ENCODE measurements around the gene CBL.

The CBL gene

GRCh38 chr11:119297938-119298337, 91.8 kb downstream of the CBL start:
- Histone ChIP-seq H3K9me3 (no peaks in the 10 kb centered on the region), H3K36me3 (peaks cover 30% of the 10 kb centered on the region), H3K4me1 (peaks cover 6% of the 10 kb centered on the region; the same call in 1 of the 2 replicates), H3K27me3 (no peaks in the 10 kb centered on the region), H3K4me3 (ENCODE audit: low read depth, low read length) (no peak overlapping the region)
- TF ChIP-seq, protein P1, sequence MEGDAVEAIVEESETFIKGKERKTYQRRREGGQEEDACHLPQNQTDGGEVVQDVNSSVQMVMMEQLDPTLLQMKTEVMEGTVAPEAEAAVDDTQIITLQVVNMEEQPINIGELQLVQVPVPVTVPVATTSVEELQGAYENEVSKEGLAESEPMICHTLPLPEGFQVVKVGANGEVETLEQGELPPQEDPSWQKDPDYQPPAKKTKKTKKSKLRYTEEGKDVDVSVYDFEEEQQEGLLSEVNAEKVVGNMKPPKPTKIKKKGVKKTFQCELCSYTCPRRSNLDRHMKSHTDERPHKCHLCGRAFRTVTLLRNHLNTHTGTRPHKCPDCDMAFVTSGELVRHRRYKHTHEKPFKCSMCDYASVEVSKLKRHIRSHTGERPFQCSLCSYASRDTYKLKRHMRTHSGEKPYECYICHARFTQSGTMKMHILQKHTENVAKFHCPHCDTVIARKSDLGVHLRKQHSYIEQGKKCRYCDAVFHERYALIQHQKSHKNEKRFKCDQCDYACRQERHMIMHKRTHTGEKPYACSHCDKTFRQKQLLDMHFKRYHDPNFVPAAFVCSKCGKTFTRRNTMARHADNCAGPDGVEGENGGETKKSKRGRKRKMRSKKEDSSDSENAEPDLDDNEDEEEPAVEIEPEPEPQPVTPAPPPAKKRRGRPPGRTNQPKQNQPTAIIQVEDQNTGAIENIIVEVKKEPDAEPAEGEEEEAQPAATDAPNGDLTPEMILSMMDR (IDR thresholded peaks at IDR 0.05; ENCODE audit: low read depth, low read length), result no peak
- no peak for DNase-seq

DNA sequence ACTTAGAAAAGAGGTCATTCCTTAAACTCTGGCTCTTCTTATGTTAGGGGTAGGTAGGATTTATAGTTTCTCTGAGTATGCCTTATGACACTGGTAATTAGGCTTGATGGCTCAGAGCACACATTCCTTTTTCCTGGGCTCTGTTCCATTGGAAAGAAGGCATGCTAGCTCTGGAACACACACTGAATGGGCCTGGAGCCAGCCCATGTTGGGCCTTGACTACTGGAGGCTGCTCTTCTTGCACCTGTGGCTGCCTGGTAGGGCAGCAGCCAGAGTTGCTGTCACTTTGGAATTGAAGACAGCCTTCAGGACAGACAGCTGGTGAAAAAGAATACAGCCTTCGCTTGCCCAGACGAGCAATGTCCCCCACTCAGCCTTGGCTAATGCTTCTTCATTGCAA, 92.6 kb downstream of the CBL start:
- DNase-seq, result no peak
- Histone ChIP-seq H3K36me3 (peaks cover 30% of the 10 kb centered on the region), H3K4me3 (ENCODE audit: low read depth, low read length) (no peak overlapping the region), H3K27me3 (no peaks in the 10 kb centered on the region), H3K9me3 (no peaks in the 10 kb centered on the region), H3K4me1 (peaks cover 6% of the 10 kb centered on the region; the same call in 1 of the 2 replicates)
- TF ChIP-seq, protein P1 (IDR thresholded peaks at IDR 0.05; ENCODE audit: low read depth, low read length), result no peak

DNA sequence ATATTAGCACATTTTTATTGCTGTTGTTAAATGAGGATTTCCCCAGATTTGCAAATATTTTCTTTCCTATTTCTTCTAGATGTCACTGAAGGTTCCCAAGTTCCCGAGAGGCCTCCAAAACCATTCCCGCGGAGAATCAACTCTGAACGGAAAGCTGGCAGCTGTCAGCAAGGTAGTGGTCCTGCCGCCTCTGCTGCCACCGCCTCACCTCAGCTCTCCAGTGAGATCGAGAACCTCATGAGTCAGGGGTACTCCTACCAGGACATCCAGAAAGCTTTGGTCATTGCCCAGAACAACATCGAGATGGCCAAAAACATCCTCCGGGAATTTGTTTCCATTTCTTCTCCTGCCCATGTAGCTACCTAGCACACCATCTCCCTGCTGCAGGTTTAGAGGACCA, 93.3 kb downstream of the CBL start:
- DNase-seq, result no peak
- Histone ChIP-seq H3K9me3 (no peaks in the 10 kb centered on the region), H3K36me3 (peaks cover 30% of the 10 kb centered on the region), H3K4me3 (ENCODE audit: low read depth, low read length) (no peak overlapping the region), H3K27me3 (no peaks in the 10 kb centered on the region), H3K4me1 (peaks cover 6% of the 10 kb centered on the region; the same call in 1 of the 2 replicates)
- TF ChIP-seq, protein P1 (IDR thresholded peaks at IDR 0.05; ENCODE audit: low read depth, low read length), result no peak

DNA sequence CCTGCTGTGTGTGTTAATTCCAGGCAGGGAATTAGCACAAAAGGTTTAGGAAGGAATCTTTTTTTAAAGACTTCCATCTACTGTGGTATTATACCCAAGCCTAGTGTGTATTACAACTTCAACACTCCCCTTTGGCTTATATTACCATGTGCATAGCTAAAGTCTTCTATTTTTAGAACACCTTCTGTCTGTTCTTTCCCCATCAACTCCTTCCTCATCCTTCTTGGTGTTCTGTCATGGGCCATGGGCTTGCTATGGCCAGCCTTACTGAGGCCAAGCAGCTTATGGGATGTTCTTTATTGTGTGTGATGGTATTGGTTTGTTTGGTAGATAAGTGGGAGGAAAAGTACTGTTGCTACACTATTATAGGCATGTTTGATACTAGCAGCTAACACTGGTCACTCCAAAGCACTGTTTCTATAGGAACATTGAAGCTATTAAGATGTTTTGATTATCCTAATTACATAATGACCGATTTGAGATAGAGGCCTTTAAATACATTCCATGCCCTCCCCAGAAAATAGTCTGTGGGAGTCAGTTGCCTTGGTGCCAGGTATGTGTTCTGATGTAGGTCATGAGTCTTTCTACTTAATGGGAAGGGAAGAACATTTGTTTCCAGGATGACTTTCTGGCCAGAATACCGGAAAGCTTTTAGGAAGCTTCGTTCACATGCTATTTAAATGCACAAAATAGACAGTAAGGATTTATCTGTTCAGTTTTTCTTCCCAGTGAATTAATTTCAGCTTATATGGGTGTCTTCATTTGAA, 94.2 kb downstream of the CBL start:
- H3K4me1 ChIP-seq, result peaks cover 6% of the 10 kb centered on the region; the same call in 1 of the 2 replicates
- H3K27me3 ChIP-seq, result no peaks in the 10 kb centered on the region
- H3K36me3 ChIP-seq, result peaks cover 30% of the 10 kb centered on the region
- TF ChIP-seq, protein P1 (IDR thresholded peaks at IDR 0.05; ENCODE audit: low read depth, low read length), result no peak
- no peaks in the 10 kb centered on the region for H3K9me3 ChIP-seq
- DNase-seq, result no peak
- H3K4me3 ChIP-seq (ENCODE audit: low read depth, low read length), result no peak overlapping the region

- Histone ChIP-seq H3K4me3 (ENCODE audit: low read depth, low read length) (no peak overlapping the region), H3K4me1 (peaks cover 6% of the 10 kb centered on the region; the same call in 1 of the 2 replicates), H3K36me3 (peaks cover 22% of the 10 kb centered on the region), H3K27me3 (no peaks in the 10 kb centered on the region), H3K9me3 (no peaks in the 10 kb centered on the region)
- TF ChIP-seq, protein P1 (IDR thresholded peaks at IDR 0.05; ENCODE audit: low read depth, low read length), result no peak
- no peak for DNase-seq
These were observed 97.1 kb downstream of the CBL start for GRCh38 chr11:119303227-119303718.
